ENCODE measurements around the gene NDFIP1.
A peak's percentile ranks its signal among the peaks of the same experiment; 100 is the strongest.

GRCh38 chr5:142171270-142171669 is 62.7 kb downstream of the NDFIP1 start:
- TF ChIP-seq, protein P1, sequence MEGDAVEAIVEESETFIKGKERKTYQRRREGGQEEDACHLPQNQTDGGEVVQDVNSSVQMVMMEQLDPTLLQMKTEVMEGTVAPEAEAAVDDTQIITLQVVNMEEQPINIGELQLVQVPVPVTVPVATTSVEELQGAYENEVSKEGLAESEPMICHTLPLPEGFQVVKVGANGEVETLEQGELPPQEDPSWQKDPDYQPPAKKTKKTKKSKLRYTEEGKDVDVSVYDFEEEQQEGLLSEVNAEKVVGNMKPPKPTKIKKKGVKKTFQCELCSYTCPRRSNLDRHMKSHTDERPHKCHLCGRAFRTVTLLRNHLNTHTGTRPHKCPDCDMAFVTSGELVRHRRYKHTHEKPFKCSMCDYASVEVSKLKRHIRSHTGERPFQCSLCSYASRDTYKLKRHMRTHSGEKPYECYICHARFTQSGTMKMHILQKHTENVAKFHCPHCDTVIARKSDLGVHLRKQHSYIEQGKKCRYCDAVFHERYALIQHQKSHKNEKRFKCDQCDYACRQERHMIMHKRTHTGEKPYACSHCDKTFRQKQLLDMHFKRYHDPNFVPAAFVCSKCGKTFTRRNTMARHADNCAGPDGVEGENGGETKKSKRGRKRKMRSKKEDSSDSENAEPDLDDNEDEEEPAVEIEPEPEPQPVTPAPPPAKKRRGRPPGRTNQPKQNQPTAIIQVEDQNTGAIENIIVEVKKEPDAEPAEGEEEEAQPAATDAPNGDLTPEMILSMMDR (IDR thresholded peaks at IDR 0.05 in 2 of 3, conservative IDR thresholded peaks at IDR 0.05 in 1 of 3; ENCODE audit: borderline replicate concordance in 1 of 3, insufficient read depth in 1 of 3, low read depth in 2 of 3, low read length in 2 of 3), result peak in 1 of 3 experiments; percentile 35; a peak in 1 of 6 replicates
- TF ChIP-seq FOSL1 (IDR thresholded peaks at IDR 0.05; ENCODE audit: low read depth), result no peak
- no peak for TF ChIP-seq YY1 (IDR thresholded peaks at IDR 0.05; ENCODE audit: extremely low read depth, insufficient replicate concordance, low read depth, low read length)
- no peak for TF ChIP-seq EGR1 (IDR thresholded peaks at IDR 0.05; ENCODE audit: low read depth)
- no peak for TF ChIP-seq POLR2AphosphoS5 (IDR thresholded peaks at IDR 0.05; ENCODE audit: low read depth, low read length)
- TF ChIP-seq, protein P2, sequence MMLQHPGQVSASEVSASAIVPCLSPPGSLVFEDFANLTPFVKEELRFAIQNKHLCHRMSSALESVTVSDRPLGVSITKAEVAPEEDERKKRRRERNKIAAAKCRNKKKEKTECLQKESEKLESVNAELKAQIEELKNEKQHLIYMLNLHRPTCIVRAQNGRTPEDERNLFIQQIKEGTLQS (IDR thresholded peaks at IDR 0.05), result no peak
- TF ChIP-seq, protein P3, sequence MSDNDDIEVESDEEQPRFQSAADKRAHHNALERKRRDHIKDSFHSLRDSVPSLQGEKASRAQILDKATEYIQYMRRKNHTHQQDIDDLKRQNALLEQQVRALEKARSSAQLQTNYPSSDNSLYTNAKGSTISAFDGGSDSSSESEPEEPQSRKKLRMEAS (IDR thresholded peaks at IDR 0.05), result no peak
- no peak for TF ChIP-seq ZFX (IDR thresholded peaks at IDR 0.05)
- TF ChIP-seq POLR2A (IDR thresholded peaks at IDR 0.05; ENCODE audit: borderline replicate concordance, extremely low read depth, insufficient read depth, insufficient read length), result no peak
- TF ChIP-seq, protein P4, sequence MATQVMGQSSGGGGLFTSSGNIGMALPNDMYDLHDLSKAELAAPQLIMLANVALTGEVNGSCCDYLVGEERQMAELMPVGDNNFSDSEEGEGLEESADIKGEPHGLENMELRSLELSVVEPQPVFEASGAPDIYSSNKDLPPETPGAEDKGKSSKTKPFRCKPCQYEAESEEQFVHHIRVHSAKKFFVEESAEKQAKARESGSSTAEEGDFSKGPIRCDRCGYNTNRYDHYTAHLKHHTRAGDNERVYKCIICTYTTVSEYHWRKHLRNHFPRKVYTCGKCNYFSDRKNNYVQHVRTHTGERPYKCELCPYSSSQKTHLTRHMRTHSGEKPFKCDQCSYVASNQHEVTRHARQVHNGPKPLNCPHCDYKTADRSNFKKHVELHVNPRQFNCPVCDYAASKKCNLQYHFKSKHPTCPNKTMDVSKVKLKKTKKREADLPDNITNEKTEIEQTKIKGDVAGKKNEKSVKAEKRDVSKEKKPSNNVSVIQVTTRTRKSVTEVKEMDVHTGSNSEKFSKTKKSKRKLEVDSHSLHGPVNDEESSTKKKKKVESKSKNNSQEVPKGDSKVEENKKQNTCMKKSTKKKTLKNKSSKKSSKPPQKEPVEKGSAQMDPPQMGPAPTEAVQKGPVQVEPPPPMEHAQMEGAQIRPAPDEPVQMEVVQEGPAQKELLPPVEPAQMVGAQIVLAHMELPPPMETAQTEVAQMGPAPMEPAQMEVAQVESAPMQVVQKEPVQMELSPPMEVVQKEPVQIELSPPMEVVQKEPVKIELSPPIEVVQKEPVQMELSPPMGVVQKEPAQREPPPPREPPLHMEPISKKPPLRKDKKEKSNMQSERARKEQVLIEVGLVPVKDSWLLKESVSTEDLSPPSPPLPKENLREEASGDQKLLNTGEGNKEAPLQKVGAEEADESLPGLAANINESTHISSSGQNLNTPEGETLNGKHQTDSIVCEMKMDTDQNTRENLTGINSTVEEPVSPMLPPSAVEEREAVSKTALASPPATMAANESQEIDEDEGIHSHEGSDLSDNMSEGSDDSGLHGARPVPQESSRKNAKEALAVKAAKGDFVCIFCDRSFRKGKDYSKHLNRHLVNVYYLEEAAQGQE (IDR thresholded peaks at IDR 0.05; ENCODE audit: low read depth), result no peak
- no peak for TF ChIP-seq EZH2 (IDR thresholded peaks at IDR 0.05)

Measured in HCT116 (cell line).